Progenitor cell of endocrine pancreas (in vitro differentiated cells): Measurements from ENCODE around the gene TMEM167A. TPM values are rescaled to one million over a fixed set of nuclear protein-coding genes. Genes with fewer than 3 reads are reported as not detected.
"Not testable (repeated sequence)": the region's sequence is repeated elsewhere in the genome, so short reads cannot be mapped to it uniquely, and the experiment has no call there.

Experiments
- DNase-seq: peaks from one replicate; pipeline ENCODE4 v3.0.0; 2021; ENCODE audit warnings: low spot score; ENCODE audit not compliant: unreplicated experiment
- H3K27ac Mint-ChIP-seq: 2 replicates; pipeline ENCODE4 v1.8.0; 2021; ENCODE audit warnings: mild to moderate bottlenecking, moderate library complexity, mixed read lengths
- H3K27me3 Mint-ChIP-seq: 2 replicates; pipeline ENCODE4 v1.8.0; 2021; ENCODE audit warnings: mixed read lengths
- H3K36me3 Mint-ChIP-seq: 2 replicates; pipeline ENCODE4 v1.8.0; 2022; ENCODE audit warnings: mixed read lengths; ENCODE audit not compliant: insufficient read depth
- H3K4me1 Mint-ChIP-seq: 2 replicates; pipeline ENCODE4 v1.8.0; 2021; ENCODE audit warnings: low read depth, mixed read lengths
- H3K4me3 Mint-ChIP-seq: 2 replicates; pipeline ENCODE4 v1.8.0; 2021; ENCODE audit warnings: low read depth, mild to moderate bottlenecking, moderate library complexity, mixed read lengths
- H3K9me3 Mint-ChIP-seq: 2 replicates; pipeline ENCODE4 v1.8.0; 2021; ENCODE audit warnings: low read depth, mixed read lengths
- total RNA-seq: library from RNA; stranded (reverse); gene quantifications from 2 replicates; pipeline ENCODE4 v1.2.1, GENCODE V29; 2021
- TF ChIP-seq, protein P1 (sequence below): fragments of 200-600 bp; sonication (generic); IDR thresholded peaks from one replicate; pipeline ENCODE4 v1.5.0; 2021; ENCODE audit warnings: antibody characterized with exemption, mild to moderate bottlenecking; ENCODE audit not compliant: unreplicated experiment

TMEM167A gene
- total RNA-seq, 1 donor from 2014 or later, result 152 TPM

- no peak for DNase-seq
- peaks cover 40% of the 10 kb centered on the region for H3K4me1 Mint-ChIP-seq
- H3K36me3 Mint-ChIP-seq, result peaks cover 16% of the 10 kb centered on the region
- no peak overlapping the region for H3K4me3 Mint-ChIP-seq
- H3K27me3 Mint-ChIP-seq, result no peaks in the 10 kb centered on the region
- no peaks in the 10 kb centered on the region for H3K9me3 Mint-ChIP-seq
- H3K27ac Mint-ChIP-seq, result no peak overlapping the region
- TF ChIP-seq, protein P1, sequence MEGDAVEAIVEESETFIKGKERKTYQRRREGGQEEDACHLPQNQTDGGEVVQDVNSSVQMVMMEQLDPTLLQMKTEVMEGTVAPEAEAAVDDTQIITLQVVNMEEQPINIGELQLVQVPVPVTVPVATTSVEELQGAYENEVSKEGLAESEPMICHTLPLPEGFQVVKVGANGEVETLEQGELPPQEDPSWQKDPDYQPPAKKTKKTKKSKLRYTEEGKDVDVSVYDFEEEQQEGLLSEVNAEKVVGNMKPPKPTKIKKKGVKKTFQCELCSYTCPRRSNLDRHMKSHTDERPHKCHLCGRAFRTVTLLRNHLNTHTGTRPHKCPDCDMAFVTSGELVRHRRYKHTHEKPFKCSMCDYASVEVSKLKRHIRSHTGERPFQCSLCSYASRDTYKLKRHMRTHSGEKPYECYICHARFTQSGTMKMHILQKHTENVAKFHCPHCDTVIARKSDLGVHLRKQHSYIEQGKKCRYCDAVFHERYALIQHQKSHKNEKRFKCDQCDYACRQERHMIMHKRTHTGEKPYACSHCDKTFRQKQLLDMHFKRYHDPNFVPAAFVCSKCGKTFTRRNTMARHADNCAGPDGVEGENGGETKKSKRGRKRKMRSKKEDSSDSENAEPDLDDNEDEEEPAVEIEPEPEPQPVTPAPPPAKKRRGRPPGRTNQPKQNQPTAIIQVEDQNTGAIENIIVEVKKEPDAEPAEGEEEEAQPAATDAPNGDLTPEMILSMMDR, result no peak
Observed at GRCh38 chr5:83072966-83073365, 4.2 kb downstream of the TMEM167A start.

- peaks cover 16% of the 10 kb centered on the region for H3K36me3 Mint-ChIP-seq
- no peak overlapping the region for H3K4me3 Mint-ChIP-seq
- H3K27ac Mint-ChIP-seq, result no peak overlapping the region
- no peak for DNase-seq
- TF ChIP-seq, protein P1, result no peak
- peaks cover 42% of the 10 kb centered on the region for H3K4me1 Mint-ChIP-seq
- no peaks in the 10 kb centered on the region for H3K9me3 Mint-ChIP-seq
- H3K27me3 Mint-ChIP-seq, result no peaks in the 10 kb centered on the region
Observed at GRCh38 chr5:83071286-83072051, 5.7 kb downstream of the TMEM167A start.

DNA sequence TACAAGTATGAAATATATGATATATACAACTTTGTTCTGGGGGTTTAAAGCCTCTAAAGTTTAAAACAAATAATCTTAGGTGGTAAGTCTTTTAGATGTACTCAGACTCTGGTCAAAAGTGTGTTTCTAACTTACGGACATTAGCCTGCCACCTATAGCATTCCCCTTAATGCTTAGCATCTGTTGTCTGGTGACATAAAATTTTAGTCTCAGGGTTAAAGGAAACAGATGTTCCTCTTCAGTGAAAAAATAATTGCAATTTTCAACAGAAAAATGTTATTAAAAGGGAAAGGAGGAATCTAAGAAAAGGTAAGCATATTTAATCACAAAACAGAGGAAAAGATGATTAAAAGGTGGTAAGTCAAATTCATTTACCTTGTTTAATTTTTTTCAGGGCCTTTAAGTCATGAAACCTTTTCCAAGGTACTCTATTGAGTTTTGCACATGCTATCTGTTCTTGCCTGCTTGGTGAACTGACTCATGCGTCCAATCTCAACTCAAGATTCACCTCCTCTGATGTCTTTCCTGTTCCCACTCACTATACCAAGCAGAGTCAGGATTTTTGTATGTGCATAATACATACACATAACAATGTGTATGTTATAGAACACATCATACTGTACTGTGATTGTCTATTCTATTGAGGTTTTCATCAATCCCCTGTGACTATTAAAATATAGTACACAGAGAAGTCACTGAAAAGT, 7.9 kb downstream of the TMEM167A start:
- TF ChIP-seq, protein P1, result no peak
- Mint-ChIP-seq H3K4me3 (no peak overlapping the region), H3K27ac (no peak overlapping the region), H3K9me3 (no peaks in the 10 kb centered on the region), H3K27me3 (no peaks in the 10 kb centered on the region), H3K36me3 (peaks cover 16% of the 10 kb centered on the region), H3K4me1 (peaks cover 34% of the 10 kb centered on the region)
- DNase-seq, result no peak

DNA sequence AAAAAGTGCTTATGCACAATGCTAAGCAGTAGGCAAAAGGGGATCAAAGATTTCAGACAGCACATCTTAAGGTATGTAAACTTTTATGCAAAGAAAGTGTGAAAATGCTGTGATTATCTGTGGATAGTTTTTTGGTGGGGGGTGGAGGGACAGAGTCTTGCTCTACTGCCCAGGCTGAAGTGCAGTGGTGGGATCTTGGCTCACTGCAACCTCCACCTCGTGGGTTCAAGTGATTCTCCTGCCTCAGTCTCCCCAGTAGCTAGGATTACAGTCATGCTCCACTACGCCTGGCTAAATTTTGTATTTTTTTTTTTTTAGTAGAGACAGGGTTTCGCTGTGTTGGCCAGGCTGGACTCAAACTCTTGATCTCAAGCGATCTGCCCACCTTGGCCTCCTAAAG, 9.8 kb downstream of the TMEM167A start:
- H3K4me3 Mint-ChIP-seq, H3K27me3 Mint-ChIP-seq, DNase-seq: not testable (repeated sequence)

GRCh38 chr5:83066548-83067110, 10.6 kb downstream of the TMEM167A start:
- Mint-ChIP-seq H3K4me1 (peaks cover 25% of the 10 kb centered on the region), H3K4me3 (no peak overlapping the region), H3K9me3 (no peaks in the 10 kb centered on the region), H3K36me3 (peaks cover 5% of the 10 kb centered on the region), H3K27ac (no peak overlapping the region), H3K27me3 (no peaks in the 10 kb centered on the region)
- DNase-seq, result no peak
- TF ChIP-seq, protein P1, result no peak

More for the DNA sequence above, 9.8 kb downstream of the TMEM167A start:
- not testable (repeated sequence) for H3K9me3 Mint-ChIP-seq, H3K27ac Mint-ChIP-seq, H3K36me3 Mint-ChIP-seq
- H3K4me1 Mint-ChIP-seq, result peaks cover 29% of the 10 kb centered on the region
